HepG2 (cell line): ENCODE data around the gene PTPRE.

ENCODE experiments used
- CTCF ChIP-seq: sonication (generic); formaldehyde crosslinking; IDR thresholded peaks from 2 replicates; pipeline ENCODE4 v1.5.0; 2020; ENCODE audit warnings: mild to moderate bottlenecking, missing genetic modification reagents, moderate library complexity
- EZH2 ChIP-seq: conservative IDR thresholded peaks from 2 replicates; pipeline ENCODE4 v1.6.1; 2012; ENCODE audit warnings: mild to moderate bottlenecking, low read depth, low read length, moderate library complexity
- HOMEZ ChIP-seq: IDR thresholded peaks from 2 replicates; pipeline ENCODE4 v1.6.1; 2016; ENCODE audit warnings: low read depth
- HOXA7 ChIP-seq: sonication (generic); formaldehyde crosslinking; IDR thresholded peaks from 2 replicates; pipeline ENCODE4 v1.8.1; 2022; ENCODE audit warnings: mild to moderate bottlenecking, missing genetic modification reagents, moderate library complexity

GRCh38 chr10:127942811-127943210, 35.9 kb downstream of the PTPRE start:
- no peak for TF ChIP-seq CTCF (CRISPR knock-in tag)
- no peak for TF ChIP-seq HOXA7 (CRISPR knock-in tag)
- no peak for TF ChIP-seq HOMEZ
- TF ChIP-seq EZH2 = no peak
